ENCODE results near the gene FITM1.

GRCh38 chr14:24159777-24160498 lies 29.5 kb downstream of the FITM1 start:
- TF ChIP-seq CTCF (conservative IDR thresholded peaks at IDR 0.05 in 1 of 2, IDR thresholded peaks at IDR 0.05 in 1 of 2; ENCODE audit: extremely low read depth in 1 of 2, insufficient read depth in 1 of 2, low read depth in 1 of 2, low read length in 2 of 2) (no peak), EZH2 (IDR thresholded peaks at IDR 0.05; ENCODE audit: borderline replicate concordance, low read length) (no peak)
